COR-L47 (cell line): Measurements from ENCODE around the gene LEMD3.

Experiments used
- DNase-seq: peaks from one replicate; lab custom pipeline; 2025; lab: John Stamatoyannopoulos, UW

The LEMD3 gene

DNA sequence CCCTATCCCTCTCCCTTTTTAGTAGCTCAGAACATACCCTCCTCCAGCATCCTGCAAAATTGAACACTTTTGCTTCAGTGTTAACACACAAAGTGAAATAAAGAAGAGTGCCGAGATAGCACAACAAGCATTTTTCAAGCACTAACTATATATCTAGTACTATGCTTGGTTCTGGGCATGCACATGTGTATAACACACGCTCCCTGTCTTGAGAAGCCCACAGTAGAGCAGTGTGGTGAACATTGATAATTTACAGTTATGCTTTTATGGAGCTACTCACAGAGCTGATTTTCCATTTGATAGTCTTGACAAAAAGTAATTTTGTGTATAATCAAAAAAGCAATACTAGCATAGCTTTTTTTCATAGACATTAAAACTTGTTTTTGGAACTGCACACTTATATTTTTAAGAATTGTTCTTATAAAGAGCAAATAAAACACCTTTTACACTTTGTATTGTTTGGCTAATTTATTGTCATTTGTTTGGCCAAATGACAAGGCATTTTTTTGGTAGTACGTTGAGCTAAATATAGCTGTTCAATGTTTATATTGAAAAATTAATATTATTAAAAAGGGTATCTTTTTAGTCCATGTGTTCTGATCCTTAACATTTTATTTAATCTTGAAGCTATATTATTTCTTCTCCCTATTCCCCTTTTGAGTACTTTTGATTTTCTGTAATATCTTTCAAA lies 39.7 kb downstream of the LEMD3 start:
- no peak for DNase-seq

DNA sequence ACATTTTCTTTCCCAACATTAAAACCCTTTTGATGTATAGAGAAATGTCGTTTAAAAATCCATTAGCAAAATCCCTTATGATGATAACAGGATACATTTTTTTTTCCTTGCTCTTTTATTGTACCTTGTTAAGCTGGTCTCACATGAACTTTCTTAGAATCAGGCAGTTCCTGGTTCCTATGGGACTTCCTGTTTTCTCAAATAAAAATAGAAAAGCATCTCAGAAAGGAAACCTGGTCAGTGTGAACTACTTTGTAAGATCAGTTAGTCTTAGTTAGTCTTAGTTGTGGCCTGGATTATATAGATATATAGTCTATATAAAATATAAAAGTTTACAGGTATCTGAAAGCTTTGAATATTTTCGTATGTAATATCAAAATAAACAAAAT lies 40.3 kb downstream of the LEMD3 start:
- no peak for DNase-seq

DNA sequence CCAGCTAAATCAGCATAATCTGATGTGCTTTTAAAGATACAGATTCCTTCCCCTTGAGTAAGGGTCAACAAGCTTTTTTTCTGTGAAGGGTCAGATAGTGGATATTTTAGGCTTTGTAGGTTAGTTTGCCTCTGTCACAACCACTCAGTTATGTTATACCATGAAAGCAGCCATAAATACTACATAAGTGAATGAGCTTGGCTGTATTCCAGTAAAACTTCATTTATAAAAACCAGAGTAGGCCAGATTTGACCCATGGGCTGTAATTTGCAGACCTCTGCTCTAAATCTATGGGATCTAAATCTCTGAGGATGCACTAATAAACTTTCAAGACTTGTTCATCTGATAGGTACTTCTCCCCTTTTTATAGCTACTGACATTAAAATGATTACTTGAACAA lies 47.7 kb downstream of the LEMD3 start:
- DNase-seq, result no peak

DNA sequence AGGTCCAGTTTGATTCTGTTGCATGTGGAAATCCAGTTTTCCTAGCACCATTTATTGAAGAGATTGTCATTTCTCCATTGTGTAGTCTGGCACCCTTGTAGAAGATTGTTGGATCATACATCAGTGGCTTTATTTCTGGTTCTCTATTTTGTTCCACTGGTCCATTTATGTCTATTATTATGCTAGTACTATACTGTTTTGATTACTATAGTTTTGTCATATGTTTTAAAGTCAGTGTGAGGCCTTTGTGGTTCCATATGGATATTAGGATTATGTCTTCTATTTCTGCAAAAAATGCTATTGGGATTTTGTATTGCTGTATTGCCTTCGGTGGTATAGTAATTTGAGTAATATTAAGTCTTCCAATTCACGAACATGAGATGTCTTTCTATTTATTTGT lies 51.4 kb downstream of the LEMD3 start:
- no peak for DNase-seq

DNA sequence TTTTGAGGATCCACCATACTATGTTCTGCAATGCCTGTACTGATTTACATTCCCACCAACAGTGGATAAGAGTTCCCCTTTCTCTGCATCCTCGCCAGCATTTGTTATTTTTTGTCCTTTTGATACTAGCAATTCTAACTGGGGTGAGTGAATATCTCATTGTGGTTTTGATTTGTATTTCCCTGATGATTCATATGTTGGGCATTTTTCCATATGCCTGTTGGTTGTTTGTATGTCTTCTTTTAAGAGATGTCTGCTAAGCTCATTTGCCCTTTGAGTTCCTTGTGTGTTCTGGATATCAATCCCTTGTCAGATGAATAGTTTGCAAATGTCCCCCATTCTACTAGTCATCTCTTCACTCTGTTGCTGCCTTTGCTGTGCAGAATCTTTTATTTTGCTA lies 60.1 kb downstream of the LEMD3 start:
- no peak for DNase-seq

DNA sequence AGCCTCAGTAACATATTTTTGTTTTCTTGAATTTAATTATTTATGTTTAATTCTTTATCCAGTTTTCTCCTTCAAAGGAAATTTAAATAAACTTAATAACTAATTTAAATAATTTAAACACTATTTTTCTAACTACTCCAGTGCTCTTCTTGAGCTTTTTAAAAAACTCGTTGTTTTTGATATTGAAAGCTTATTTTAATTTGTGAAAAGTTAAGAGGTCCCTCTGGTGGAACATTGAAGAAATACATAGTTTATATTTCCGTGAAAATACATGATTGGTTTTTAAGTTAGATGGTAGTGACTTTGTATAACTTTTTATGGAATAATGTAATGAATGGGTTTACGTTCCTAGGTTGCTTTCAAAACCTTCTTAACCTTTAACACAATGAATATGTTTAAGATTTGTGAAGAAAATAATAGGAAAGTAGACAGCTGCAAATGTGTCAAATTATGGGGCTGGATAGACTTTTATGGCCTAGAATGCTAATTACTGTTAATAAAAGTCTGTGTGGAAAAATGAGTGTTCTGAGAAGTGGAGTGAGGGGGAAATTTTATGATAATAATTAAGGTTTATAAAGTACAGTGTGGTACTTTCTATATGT lies 63.2 kb downstream of the LEMD3 start:
- no peak for DNase-seq

DNA sequence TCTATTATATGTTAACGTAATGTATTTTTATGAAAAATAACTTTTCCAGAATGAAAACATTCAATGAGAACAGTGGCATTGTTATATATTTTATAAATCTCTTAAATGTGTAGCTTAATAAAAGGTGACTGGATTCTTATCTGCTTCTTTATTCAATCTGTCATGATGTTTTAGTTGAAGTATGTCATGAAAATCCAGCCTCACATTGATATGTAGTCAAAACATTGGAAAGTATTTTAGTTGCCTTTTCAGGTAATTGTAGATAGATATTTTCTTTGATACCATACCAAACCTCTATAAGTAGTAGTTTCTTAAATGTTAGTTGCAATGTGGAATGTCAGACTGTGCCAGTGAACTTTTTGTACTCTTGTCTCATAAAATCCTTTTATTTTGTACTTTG lies 67.8 kb downstream of the LEMD3 start:
- DNase-seq, result no peak

DNA sequence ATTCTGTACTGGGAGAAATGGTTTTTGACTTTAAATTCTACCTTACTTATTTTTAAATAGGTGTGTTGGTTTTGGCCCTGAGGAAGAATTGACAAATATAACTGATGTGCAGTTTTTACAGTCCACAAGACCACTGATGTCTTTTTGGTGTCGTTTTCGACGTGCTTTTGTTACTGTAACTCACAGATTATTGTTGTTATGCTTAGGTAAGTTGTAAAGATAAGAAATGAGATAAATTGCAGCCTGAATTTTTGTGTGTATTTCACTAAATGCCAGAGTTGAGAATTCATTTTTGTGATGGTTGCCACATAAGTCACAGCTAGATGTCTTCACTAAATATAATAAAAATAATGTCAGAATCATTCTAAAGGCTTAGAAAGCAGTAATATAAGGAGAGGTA lies 69.2 kb downstream of the LEMD3 start:
- DNase-seq, result no peak

DNA sequence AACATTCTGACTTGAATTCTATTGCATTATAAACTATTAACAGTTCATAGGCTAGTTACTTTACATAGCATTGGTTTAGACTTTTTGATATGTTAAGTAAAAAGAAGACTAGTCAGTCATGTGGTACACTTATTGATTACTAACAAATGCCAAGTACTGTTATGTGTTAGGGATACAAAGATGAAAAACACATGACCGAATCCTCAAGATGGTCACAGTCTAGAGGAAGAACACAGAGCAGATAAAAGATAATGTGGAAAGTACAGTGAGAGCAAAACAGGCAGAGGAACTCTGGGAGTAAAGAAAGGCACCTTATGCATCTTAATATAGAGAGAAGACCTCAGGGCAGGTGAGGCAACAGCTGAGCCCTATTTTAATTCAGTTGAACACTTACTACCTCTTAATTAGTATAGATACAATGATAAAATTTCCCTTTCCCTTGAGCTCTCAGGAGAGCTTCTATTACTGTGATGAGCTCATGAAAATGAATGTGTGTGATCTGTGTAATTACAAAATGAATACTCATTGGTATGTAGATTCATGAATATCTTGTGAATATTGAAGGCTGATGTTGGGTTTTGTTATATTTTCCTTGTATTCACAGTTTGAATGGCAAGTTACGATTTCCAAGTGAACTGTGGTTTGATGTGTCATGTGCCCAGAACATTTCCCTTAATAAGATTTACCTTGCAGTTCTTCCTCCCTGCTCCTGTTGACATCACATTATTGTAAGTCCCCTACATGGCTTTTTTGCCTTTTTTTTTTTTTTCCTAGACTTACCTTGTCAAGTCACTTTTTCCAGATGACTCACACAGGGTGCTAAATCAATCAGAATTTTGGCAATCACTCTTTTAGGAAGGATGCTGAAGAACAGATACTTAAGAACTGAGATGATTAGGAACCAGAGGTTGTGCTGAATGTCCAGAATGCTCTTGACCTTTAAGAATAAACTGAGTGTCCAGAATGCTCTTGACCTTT lies 79.6 kb downstream of the LEMD3 start:
- DNase-seq, result no peak

DNA sequence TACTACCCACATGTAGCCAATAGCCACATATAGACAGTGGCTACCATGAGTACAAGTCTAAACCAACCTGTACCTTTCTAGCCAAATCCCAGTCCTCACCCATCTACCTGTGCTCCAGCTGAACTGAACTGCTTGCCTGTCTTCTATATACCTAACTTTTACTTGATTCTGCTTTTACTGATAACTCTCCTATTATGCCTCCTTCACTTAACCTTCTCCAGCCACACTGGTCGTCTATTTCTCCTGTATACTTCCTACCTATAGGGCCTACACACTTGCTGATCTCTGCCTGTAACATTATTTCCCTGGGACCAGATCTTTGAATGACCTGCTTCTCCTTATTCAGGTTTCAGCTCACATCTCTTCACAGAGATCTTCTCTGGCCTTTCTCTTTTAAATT lies 83.1 kb downstream of the LEMD3 start:
- no peak for DNase-seq

DNA sequence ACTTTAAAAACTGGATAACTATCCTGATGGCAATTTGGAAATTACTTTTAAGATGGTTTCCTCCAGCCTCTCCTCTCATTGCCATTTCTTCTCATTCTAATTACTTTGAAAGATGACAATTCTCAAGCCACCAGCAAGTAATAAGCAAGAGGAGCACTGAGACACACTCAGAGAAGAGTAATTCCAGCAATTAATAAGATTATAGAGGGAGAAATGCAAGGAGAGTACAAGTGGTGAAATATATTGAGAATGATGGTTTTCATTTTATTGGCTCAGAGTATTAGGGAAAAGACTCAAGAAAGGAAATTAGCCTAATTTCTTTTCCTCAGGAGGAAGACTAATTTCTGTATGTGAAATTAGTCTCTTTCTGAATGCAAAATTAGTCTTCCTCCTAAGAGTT lies 88.6 kb downstream of the LEMD3 start:
- no peak for DNase-seq

DNA sequence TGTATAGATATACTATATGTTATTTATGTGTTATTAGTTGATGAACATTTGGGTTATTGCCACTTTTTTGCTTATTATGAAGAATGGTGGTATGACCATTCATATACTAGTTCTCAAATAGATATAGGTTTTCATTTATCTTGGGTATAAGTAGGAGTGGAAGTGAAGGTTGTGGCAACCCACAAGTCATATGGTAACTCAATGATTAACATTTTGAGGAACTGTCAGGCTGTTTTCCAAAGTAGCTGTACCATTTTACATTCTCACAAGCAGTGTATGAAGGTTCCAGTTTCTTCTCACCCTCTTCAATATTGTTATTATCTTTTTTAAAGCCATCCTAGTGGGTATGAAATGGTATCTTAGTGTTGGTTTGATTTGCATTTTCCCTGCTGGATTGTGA lies 90.1 kb downstream of the LEMD3 start:
- DNase-seq, result no peak

DNA sequence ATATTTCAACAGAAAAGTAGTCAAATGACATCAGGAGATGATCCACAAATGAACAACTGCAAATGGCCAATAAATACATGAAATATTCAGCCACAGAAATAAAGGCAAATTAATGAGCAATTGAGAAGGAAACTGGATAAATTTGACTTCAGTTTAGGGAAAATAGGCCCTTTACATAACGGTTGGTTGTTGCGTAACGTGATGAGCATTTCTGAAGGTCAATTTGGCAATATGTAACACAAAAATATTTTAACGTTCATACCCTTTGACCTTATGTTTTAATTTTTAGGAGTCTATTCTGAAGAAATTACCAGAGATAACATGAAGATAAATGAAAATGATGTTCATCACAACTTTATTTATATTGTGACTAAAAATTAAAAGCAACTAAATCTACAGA lies 94.4 kb downstream of the LEMD3 start:
- no peak for DNase-seq

DNA sequence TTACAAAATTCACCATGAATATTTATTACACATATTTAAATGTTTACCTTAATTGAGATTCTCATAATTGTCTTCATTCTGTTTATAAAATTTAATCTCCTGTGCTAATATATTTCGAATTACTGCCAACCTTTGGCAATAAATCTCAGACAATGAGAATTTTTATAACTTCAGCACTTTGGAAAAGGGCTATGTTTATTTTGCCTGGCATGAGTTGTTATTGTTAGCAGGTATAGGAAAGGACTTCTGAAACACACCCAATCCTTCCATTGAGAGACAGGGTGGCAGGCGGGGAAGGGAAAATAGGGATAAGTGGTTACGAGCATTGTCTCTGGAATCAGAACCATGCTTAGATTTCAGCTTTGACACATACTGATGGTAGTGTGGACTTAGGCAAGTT lies 97.0 kb downstream of the LEMD3 start:
- DNase-seq, result no peak

DNA sequence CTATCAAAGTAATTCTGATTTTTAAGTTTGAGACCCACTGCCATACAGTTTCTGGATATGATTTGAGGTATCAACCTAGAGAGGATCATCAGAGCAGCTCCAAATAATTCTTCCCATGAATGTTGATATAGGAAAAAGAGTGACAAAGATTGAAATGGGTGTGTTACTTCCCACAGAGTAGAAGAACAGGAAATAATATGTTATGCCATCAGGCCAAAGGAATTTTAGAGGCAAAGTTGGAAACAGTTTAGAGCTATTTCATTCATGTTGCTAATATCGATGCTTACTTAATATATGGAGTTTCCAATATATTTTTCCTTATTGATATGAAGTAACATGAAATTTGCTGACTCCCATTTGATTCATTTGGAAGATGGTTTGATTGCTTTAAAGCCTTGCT lies 100.2 kb downstream of the LEMD3 start:
- no peak for DNase-seq

DNA sequence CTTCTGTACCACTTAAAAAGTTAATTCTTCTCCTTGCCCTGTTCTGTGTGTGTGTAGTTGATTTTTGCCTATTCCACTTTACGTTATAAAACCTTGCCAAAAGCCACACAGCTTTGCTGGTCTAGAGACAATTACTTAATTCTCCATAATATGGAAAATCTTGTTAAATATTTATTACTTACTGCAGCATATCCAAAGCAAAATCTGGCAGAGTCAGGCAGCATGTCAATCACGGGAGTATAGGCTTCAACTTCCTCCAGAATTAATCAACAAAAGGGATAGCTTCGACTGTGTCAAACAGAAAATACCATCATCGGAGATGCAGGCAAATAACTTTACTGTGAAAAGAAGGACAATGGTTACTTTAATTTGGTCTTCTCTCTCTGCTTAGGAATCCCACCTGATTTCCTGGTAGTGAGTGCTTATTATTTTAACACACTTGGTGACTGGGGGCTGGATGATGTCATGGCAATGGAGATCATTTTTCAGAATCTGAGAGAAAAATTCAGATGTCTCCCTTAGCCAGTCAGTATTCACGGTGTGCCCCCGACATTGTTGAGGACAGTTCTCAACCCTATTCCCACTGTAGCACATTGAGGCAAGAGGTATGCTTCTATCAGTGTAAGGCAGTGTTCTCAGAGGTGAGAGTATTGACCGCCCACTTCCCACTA lies 105.4 kb downstream of the LEMD3 start:
- DNase-seq, result no peak

DNA sequence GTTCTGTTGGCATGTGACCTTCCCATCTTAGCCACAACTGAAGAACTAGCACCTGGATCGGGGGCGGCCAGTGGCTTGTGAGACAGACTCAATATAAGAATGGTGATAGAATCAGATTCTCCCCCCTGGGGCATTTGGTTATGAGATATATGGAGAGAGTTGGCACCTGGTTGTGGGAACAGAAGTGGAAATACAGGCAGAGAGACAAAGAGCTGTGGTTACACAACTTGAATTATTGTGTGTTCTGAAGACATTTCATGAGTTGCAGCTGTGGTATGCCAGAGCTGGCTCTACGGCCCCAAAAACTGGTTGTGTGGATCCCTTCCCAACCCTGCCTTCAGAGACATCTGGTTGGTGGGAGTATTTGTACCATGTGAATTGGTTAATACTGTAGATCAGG lies 106.2 kb downstream of the LEMD3 start:
- DNase-seq, result no peak

DNA sequence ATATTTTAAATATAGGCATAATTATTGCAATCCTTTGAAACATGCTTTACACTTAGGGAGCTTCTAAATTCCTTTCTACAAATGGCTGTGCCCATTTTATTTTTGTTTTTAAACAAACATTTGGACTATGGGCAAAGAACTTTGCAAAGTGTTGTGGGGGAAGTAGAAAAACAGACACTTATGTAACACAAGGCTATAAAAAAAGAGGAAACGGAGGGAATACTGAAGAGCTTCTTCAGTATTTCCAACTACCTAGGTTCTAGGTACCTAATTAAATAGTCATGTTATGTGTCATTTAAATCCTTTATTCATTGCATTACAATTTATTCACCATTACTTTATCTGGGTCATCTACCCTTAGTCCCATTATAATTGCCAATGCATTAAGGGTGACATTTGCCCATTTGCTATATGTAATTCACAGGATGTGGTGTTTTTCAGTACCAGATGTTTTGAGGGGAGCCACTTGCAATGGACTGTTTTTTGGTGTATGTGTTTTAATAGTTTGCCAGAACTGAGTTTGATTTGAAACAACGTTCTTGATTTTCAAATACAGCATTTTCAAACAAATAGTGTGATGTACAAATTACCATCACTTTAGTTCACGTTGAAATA lies 107.6 kb downstream of the LEMD3 start:
- no peak for DNase-seq

DNA sequence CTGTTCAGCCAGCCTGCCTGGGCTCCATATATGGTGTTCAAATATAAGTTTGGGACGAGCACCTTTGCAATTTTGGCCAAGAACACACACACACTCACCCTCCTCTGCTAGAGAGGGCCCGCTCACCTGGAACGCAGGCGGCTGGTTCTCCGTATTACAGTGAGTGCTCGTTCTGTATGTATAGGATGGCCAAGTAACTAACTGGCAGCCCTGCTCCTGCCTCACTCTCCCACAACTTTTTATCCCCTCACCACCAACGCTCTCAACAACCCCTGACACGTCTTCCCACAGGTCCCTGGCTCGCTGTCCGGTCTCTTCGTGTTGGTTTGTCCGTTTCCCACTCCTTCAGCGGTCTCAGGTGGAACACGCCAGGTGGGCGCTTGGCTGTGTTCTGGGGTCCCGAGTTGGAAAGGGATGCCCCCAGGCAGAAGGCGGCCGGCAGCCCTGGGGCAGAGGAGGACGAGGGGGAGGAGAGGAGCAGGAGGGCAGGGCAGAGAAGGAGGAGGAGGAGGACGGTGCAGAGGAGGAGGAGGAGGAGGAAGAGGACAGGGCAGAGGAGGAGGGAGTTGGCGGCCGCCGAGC lies 108.7 kb downstream of the LEMD3 start:
- no peak for DNase-seq

DNA sequence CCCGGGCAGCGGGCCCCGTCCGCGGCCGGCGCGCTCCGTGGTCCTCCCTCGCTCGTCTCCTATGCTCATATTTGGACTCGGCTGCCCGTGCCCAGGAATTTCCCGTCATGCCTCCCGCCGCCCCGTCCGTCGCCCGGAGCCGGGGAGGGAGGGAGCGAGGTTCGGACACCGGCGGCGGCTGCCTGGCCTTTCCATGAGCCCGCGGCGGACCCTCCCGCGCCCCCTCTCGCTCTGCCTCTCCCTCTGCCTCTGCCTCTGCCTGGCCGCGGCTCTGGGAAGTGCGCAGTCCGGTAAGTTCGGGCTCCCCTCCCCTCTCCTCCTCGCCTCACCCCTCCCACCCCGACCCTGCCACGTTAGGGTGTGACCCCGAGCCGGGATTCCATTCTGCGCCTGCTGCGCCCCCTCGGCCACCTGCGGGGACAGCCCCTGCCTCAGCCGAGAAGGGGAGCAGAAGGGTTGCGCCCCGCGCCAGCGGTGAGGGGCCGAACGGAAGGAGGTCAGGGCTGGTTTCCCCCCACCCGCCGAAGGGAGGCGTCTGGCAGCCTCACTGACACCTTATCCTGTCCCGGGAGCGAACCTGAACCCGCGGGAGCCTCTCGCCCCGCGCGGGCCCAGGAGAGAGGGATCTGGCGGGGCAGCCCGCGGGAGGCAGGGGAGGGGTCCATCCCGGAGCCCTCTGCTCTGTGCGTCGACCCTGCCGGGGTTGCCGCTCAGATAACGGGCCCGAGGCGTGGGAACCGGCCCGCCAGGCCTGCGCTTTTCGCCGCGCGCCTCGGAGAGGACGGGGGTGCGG lies 109.4 kb downstream of the LEMD3 start, which contains the start of gene MSRB3:
Gene MSRB3 (plus strand): TSS at position 108 of the 793 bp plus-strand sequence. CDS start 29,897 bp downstream, outside the sequence.
- no peak for DNase-seq
